Fibroblast of lung (primary cell): Measurements from ENCODE around the gene RBX1. TPM values are rescaled to one million over a fixed set of nuclear protein-coding genes. Genes with fewer than 3 reads are reported as not detected.
A peak's percentile ranks its signal among the peaks of the same experiment; 100 is the strongest.

ENCODE experiments used
- DNase-seq, 2 donors: peaks; one replicate each; pipeline versions ENCODE4 v3.0.0 to v3.0.0-alpha.2; 2010; ENCODE audit warnings: low read depth in 2 of 2
- H2AFZ ChIP-seq: 2 replicates; pipeline ENCODE4 v1.5.1; 2012; ENCODE audit warnings: low read length, control low read depth, inconsistent platforms
- H3K27ac ChIP-seq: 2 replicates; pipeline ENCODE4 v1.5.1; 2011; ENCODE audit warnings: low read length, control low read depth; ENCODE audit not compliant: insufficient read depth
- H3K27me3 ChIP-seq: 2 replicates; pipeline ENCODE4 v1.5.1; 2011; ENCODE audit warnings: mild to moderate bottlenecking, low read length; ENCODE audit not compliant: control insufficient read depth, insufficient read depth
- H3K36me3 ChIP-seq: 2 replicates; pipeline ENCODE4 v1.5.1; 2011; ENCODE audit warnings: low read length; ENCODE audit not compliant: control insufficient read depth, insufficient read depth
- H3K4me1 ChIP-seq: 2 replicates; pipeline ENCODE4 v1.5.1; 2011; ENCODE audit warnings: low read length; ENCODE audit not compliant: control insufficient read depth, insufficient read depth; ENCODE audit errors: extremely low read depth
- H3K4me2 ChIP-seq: 2 replicates; pipeline ENCODE4 v1.5.1; 2011; ENCODE audit warnings: low read length, control low read depth; ENCODE audit not compliant: insufficient read depth; ENCODE audit errors: extremely low read depth
- H3K4me3 ChIP-seq, 4 experiments: fragments of 200-600 bp in 1 of 4; sonication (generic) in 1 of 4; replicated peaks in 1 of 4; 2 replicates each; pipeline ENCODE4 v1.5.1; 2011 to 2016; ENCODE audit warnings: low read length in 4 of 4, low read depth in 3 of 4, mild to moderate bottlenecking in 3 of 4, control low read depth in 2 of 4, inconsistent platforms in 1 of 4, mixed read lengths in 1 of 4; ENCODE audit not compliant: insufficient read depth in 1 of 4; ENCODE audit errors: control extremely low read depth in 1 of 4
- H3K79me2 ChIP-seq: 2 replicates; pipeline ENCODE4 v1.5.1; 2012; ENCODE audit warnings: mild to moderate bottlenecking, low read length, inconsistent platforms; ENCODE audit not compliant: control insufficient read depth, insufficient read depth
- H3K9ac ChIP-seq: 2 replicates; pipeline ENCODE4 v1.5.1; 2011; ENCODE audit warnings: mild to moderate bottlenecking, low read length, control low read depth; ENCODE audit not compliant: insufficient read depth
- H3K9me3 ChIP-seq: 2 replicates; pipeline ENCODE4 v1.5.1; 2012; ENCODE audit warnings: low read depth, low read length; ENCODE audit not compliant: control insufficient read depth, insufficient read depth
- H4K20me1 ChIP-seq: 2 replicates; pipeline ENCODE4 v1.5.1; 2011; ENCODE audit warnings: low read length; ENCODE audit not compliant: control insufficient read depth, insufficient read depth; ENCODE audit errors: extremely low read depth
- CTCF ChIP-seq, 2 donors: IDR thresholded peaks in 1 of 2; conservative IDR thresholded peaks in 1 of 2; 1 replicate in 1 of 2; 2 replicates in 1 of 2; pipeline ENCODE4 v1.5.1; 2011 to 2012; ENCODE audit warnings: low read length in 2 of 2, control low read depth in 1 of 2, inconsistent platforms in 1 of 2, low read depth in 1 of 2, mild to moderate bottlenecking in 1 of 2
- EZH2 ChIP-seq: IDR thresholded peaks from 2 replicates; pipeline ENCODE4 v1.5.1; 2012; ENCODE audit warnings: low read length, control low read depth, mild to moderate bottlenecking; ENCODE audit errors: missing control alignments
- polyA minus RNA-seq: library from RNA; depleted of rRNA, polyadenylated mRNA; stranded (reverse); fragments of >200 nt; gene quantifications from 2 replicates; pipeline ENCODE4 v1.2.3, GENCODE V29; 2011; ENCODE audit warnings: low replicate concordance
- polyA plus RNA-seq, 2 donors: library from polyadenylated mRNA; depleted of rRNA in 1 of 2; stranded (reverse) in 1 of 2; unstranded in 1 of 2; fragments of >200 nt; gene quantifications; 2 replicates each; pipeline ENCODE4 v1.2.1, GENCODE V29; 2011 to 2012; ENCODE audit warnings: missing spikeins in 1 of 2
- total RNA-seq: library from RNA; depleted of rRNA; stranded (reverse); fragments of >200 nt; gene quantifications from 2 replicates; pipeline ENCODE4 v1.2.1, GENCODE V29; 2014

Gene RBX1
- total RNA-seq (48.8 and 53.2 TPM in 2 replicates), polyA plus RNA-seq (89.6 and 94.6 TPM in 2 replicates), polyA minus RNA-seq (15.2 and 16.9 TPM in 2 replicates)
- 109 and 110 TPM in 2 replicates for polyA plus RNA-seq (2012)

DNA sequence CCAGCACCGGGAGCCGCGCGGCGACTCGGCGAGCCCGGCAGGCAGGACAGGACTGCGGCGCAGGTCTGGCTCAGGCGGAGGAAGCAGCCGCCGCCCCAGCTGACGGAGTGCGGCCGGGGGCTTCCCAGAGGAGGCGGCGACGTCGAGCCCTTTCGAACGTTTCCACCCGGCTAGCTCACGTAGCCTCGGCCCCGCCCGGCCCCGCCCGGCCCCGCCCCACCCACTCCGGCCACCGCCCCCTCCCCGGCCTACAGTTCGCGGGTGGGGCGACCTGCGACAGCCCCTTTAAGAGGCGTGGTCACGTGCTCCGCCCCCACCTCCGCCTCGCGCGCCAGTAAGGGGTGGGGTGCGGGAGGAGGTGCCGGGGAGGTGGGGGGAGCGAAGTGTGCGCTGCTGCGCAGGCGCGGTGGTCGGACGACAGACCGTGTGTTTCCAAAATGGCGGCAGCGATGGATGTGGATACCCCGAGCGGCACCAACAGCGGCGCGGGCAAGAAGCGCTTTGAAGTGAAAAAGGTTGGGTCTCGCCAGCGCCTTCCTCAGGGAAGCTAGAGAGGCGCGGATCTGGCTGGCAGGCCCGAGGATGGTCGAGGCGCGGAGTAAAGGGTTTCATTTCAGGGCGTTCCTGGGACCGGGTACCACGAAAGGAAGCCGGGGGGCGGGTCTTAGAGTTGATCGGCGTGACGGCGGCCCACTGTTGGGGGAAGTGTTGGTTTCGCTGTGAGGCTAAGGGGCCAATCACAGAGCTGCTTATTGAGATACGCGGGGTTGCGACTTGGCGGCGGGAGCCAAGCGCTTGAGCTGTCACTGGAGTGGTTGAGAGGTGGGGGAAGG, at the start of gene RBX1:
Gene RBX1 (plus strand): TSS at position 417 of the 833 bp plus-strand sequence. CDS start 21 bp downstream, at position 438.
- H3K4me3 ChIP-seq: peak within 1 kb of the TSS; percentile 86 to 96 (median 91)
- H3K27ac ChIP-seq: peak within 1 kb of the TSS; percentile 98
- H3K27me3 ChIP-seq: no peaks in the 10 kb centered on the region
- H3K79me2 ChIP-seq: peaks cover 39% of the 10 kb centered on the region
- H3K36me3 ChIP-seq: peaks cover 1% of the 10 kb centered on the region
- peak within 1 kb of the TSS; percentile 96 for H3K4me2 ChIP-seq
- H3K4me1 ChIP-seq: peaks cover 3% of the 10 kb centered on the region
- DNase-seq: peak; percentile 97 to 99
- H3K9me3 ChIP-seq: no peaks in the 10 kb centered on the region
- peak within 1 kb of the TSS; percentile 92 for H3K9ac ChIP-seq
- H2AFZ ChIP-seq: peak within 1 kb of the TSS; percentile 86
- H4K20me1 ChIP-seq: no peaks in the 10 kb centered on the region
- TF ChIP-seq CTCF (conservative IDR thresholded peaks at IDR 0.05 in 1 of 2, IDR thresholded peaks at IDR 0.05 in 1 of 2; ENCODE audit: low read depth in 1 of 2, low read length in 2 of 2): no peak
- no peak for TF ChIP-seq EZH2

GRCh38 chr22:40904101-40904500, 47.1 kb upstream of the RBX1 start:
- Histone ChIP-seq H3K4me3 (no peak overlapping the region), H3K36me3 (no peaks in the 10 kb centered on the region), H3K9ac (no peak overlapping the region), H3K27me3 (no peaks in the 10 kb centered on the region), H3K4me1 (no peaks in the 10 kb centered on the region), H3K9me3 (no peaks in the 10 kb centered on the region), H3K4me2 (no peak overlapping the region), H3K27ac (no peak overlapping the region), H4K20me1 (no peaks in the 10 kb centered on the region), H3K79me2 (no peaks in the 10 kb centered on the region), H2AFZ (no peak overlapping the region)
- no peak for DNase-seq
- no peak for TF ChIP-seq CTCF (conservative IDR thresholded peaks at IDR 0.05 in 1 of 2, IDR thresholded peaks at IDR 0.05 in 1 of 2; ENCODE audit: low read depth in 1 of 2, low read length in 2 of 2)
- no peak for TF ChIP-seq EZH2

DNA sequence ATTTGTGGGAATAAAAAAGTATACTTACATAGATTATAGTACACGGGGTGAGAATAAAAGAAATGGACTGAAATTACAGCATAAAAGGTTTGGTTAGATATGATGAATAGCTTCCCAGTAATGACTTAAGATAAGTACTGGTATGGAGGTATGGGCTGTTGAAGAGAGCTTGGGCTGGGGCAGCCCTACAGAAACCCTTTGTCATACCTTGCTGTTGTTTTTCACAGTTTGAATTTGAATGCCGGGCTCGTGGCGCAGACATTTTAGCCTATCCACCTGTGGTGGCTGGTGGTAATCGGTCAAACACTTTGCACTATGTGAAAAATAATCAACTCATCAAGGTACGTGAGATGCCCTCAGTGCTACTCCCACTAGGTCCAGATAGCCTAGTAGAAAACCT, 42.3 kb upstream of the RBX1 start:
- no peaks in the 10 kb centered on the region for H3K27me3 ChIP-seq
- no peaks in the 10 kb centered on the region for H3K36me3 ChIP-seq
- H3K4me3 ChIP-seq: no peak overlapping the region
- no peak for TF ChIP-seq CTCF (conservative IDR thresholded peaks at IDR 0.05 in 1 of 2, IDR thresholded peaks at IDR 0.05 in 1 of 2; ENCODE audit: low read depth in 1 of 2, low read length in 2 of 2)
- no peak for TF ChIP-seq EZH2
- H3K4me2 ChIP-seq: no peak overlapping the region
- DNase-seq: no peak
- no peaks in the 10 kb centered on the region for H4K20me1 ChIP-seq
- no peak overlapping the region for H2AFZ ChIP-seq
- H3K79me2 ChIP-seq: no peaks in the 10 kb centered on the region
- H3K9ac ChIP-seq: no peak overlapping the region
- no peak overlapping the region for H3K27ac ChIP-seq
- no peaks in the 10 kb centered on the region for H3K9me3 ChIP-seq
- no peaks in the 10 kb centered on the region for H3K4me1 ChIP-seq
